CD14-positive monocyte (primary cell): ENCODE data around the gene HEBP2. TPM values are rescaled to one million over a fixed set of nuclear protein-coding genes. Genes with fewer than 3 reads are reported as not detected.

Experiments used
- DNase-seq, 3 donors: peaks; one replicate each; pipeline ENCODE4 v3.0.0-alpha.2; 2011 to 2022
- H2AFZ ChIP-seq: 2 replicates; pipeline ENCODE4 v1.6.0; 2012; ENCODE audit warnings: mild to moderate bottlenecking, low read depth, low read length, inconsistent platforms; ENCODE audit not compliant: insufficient read depth, poor library complexity, severe bottlenecking
- H3K27ac ChIP-seq, 2 donors: 1 replicate in 1 of 2; 2 replicates in 1 of 2; pipeline ENCODE4 v1.5.1; 2012 to 2013; ENCODE audit warnings: low read length in 2 of 2, control low read depth in 1 of 2, inconsistent platforms in 1 of 2, low read depth in 1 of 2, mild to moderate bottlenecking in 1 of 2
- H3K27me3 ChIP-seq, 2 donors: one replicate each; pipeline versions ENCODE4 v1.6.0 to v1.6.1; 2011 to 2013; ENCODE audit warnings: low read length in 2 of 2; ENCODE audit not compliant: control insufficient read depth in 2 of 2, insufficient read depth in 2 of 2
- H3K36me3 ChIP-seq, 2 donors: replicated peaks in 1 of 2; 1 replicate in 1 of 2; 2 replicates in 1 of 2; pipeline versions ENCODE4 v1.5.1 to v1.6.1; 2012 to 2013; ENCODE audit warnings: low read length in 2 of 2, control low read depth in 1 of 2, inconsistent platforms in 1 of 2, mild to moderate bottlenecking in 1 of 2; ENCODE audit not compliant: insufficient read depth in 2 of 2, control insufficient read depth in 1 of 2
- H3K4me1 ChIP-seq, 2 donors: 1 replicate in 1 of 2; 2 replicates in 1 of 2; pipeline versions ENCODE4 v1.5.1 to v1.6.1; 2012 to 2013; ENCODE audit warnings: low read length in 2 of 2, control low read depth in 1 of 2, inconsistent platforms in 1 of 2, mild to moderate bottlenecking in 1 of 2, moderate library complexity in 1 of 2; ENCODE audit not compliant: insufficient read depth in 2 of 2, control insufficient read depth in 1 of 2
- H3K4me2 ChIP-seq: replicated peaks from 2 replicates; pipeline ENCODE3; 2012; ENCODE audit warnings: low read length, moderate library complexity, mild to moderate bottlenecking; ENCODE audit not compliant: poor library complexity, severe bottlenecking; ENCODE audit errors: extremely low read depth
- H3K4me3 ChIP-seq, 3 experiments: fragments of 200-600 bp in 1 of 3; sonication (generic) in 1 of 3; replicated peaks in 1 of 3; 1 replicate in 2 of 3; 2 replicates in 1 of 3; pipeline ENCODE4 v1.5.1; 2011 to 2013; ENCODE audit warnings: low read length in 3 of 3, mild to moderate bottlenecking in 3 of 3, control low read depth in 2 of 3, low read depth in 2 of 3, inconsistent platforms in 1 of 3, moderate library complexity in 1 of 3
- H3K79me2 ChIP-seq: 2 replicates; pipeline ENCODE4 v1.6.0; 2012; ENCODE audit warnings: mild to moderate bottlenecking, control low read depth, inconsistent platforms, low read length, moderate library complexity; ENCODE audit not compliant: insufficient read depth
- H3K9ac ChIP-seq: 2 replicates; pipeline ENCODE4 v1.6.0; 2017; ENCODE audit warnings: low read length, mild to moderate bottlenecking; ENCODE audit not compliant: insufficient read depth, poor library complexity, severe bottlenecking
- H3K9me3 ChIP-seq, 2 donors: replicated peaks in 1 of 2; 1 replicate in 1 of 2; 2 replicates in 1 of 2; pipeline versions ENCODE4 v1.5.1 to v1.6.1; 2012 to 2013; ENCODE audit warnings: low read length in 2 of 2, control low read depth in 1 of 2; ENCODE audit not compliant: control insufficient read depth in 1 of 2, insufficient read depth in 1 of 2
- H4K20me1 ChIP-seq: 2 replicates; pipeline ENCODE4 v1.6.0; 2012; ENCODE audit warnings: mild to moderate bottlenecking, low read length, control low read depth, moderate library complexity; ENCODE audit not compliant: insufficient read depth
- H3K27ac Mint-ChIP-seq, 7 donors: one replicate each; pipeline ENCODE4 v1.8.0; 2020; ENCODE audit warnings: mild to moderate bottlenecking in 7 of 7, mixed read lengths in 7 of 7, moderate library complexity in 6 of 7, inconsistent platforms in 2 of 7
- H3K27me3 Mint-ChIP-seq, 3 donors: one replicate each; pipeline ENCODE4 v1.8.0; 2021 to 2022; ENCODE audit warnings: low read depth in 3 of 3, mild to moderate bottlenecking in 3 of 3, mixed read lengths in 3 of 3, moderate library complexity in 3 of 3, inconsistent platforms in 1 of 3
- H3K36me3 Mint-ChIP-seq, 2 donors: one replicate each; pipeline ENCODE4 v1.8.0; 2020; ENCODE audit warnings: mixed read lengths in 2 of 2, inconsistent platforms in 1 of 2, mild to moderate bottlenecking in 1 of 2
- H3K4me1 Mint-ChIP-seq: one replicate; pipeline ENCODE4 v1.8.0; 2020; ENCODE audit warnings: mild to moderate bottlenecking, mixed read lengths
- H3K4me3 Mint-ChIP-seq, 2 donors: one replicate each; pipeline ENCODE4 v1.8.0; 2020; ENCODE audit warnings: mild to moderate bottlenecking in 2 of 2, mixed read lengths in 2 of 2, moderate library complexity in 1 of 2
- H3K9me3 Mint-ChIP-seq, 7 donors: one replicate each; pipeline ENCODE4 v1.8.0; 2020 to 2022; ENCODE audit warnings: mixed read lengths in 7 of 7, mild to moderate bottlenecking in 6 of 7, moderate library complexity in 6 of 7, inconsistent platforms in 2 of 7
- WGBS: methylation state at CpG from one replicate; pipeline ENCODE4 v1.1.5; 2013; ENCODE audit warnings: missing lambda C conversion rate; ENCODE audit not compliant: insufficient coverage; 5-methylcytosine and 5-hydroxymethylcytosine counted together
- intact Hi-C, 2 donors: fragments of 100-400 bp; cut with micrococcal nuclease; formaldehyde crosslinking; loops; one replicate each; pipeline versions ENCODE4 v1.15.0 to v1.15.1; 2023
- polyA plus RNA-seq, 3 donors: library from polyadenylated mRNA; depleted of rRNA in 1 of 3; unstranded in 2 of 3; stranded (reverse) in 1 of 3; fragments of 300-500 nt in 2 of 3; fragments of >200 nt in 1 of 3; fragmentation: Illumina TruSeq in 2 of 3; gene quantifications; 1 replicate in 2 of 3; 2 replicates in 1 of 3; pipeline ENCODE4 v1.2.3, GENCODE V29; 2012 to 2021
- TF ChIP-seq, protein P1 (sequence below): fragments of 200-600 bp; IDR thresholded peaks from one replicate; pipeline ENCODE4 v1.8.0; 2022; ENCODE audit warnings: antibody characterized with exemption, mild to moderate bottlenecking

The HEBP2 gene
- polyA plus RNA-seq, 3 donors = 17.0 to 97.5 (median 96.8) TPM

- no peak overlapping the region for H3K27ac Mint-ChIP-seq
- Histone ChIP-seq H3K4me3 (no peak overlapping the region), H3K79me2 (no peaks in the 10 kb centered on the region), H3K36me3 (no peaks in the 10 kb centered on the region), H2AFZ (no peak overlapping the region), H3K27ac (no peak overlapping the region), H3K9me3 (no peaks in the 10 kb centered on the region), H3K4me1 (peaks cover 2 to 8% of the 10 kb centered on the region in 2 donors), H4K20me1 (no peaks in the 10 kb centered on the region), H3K4me2 (no peak overlapping the region), H3K27me3 (no peaks in the 10 kb centered on the region), H3K9ac (no peak overlapping the region)
- no peaks in the 10 kb centered on the region for H3K36me3 Mint-ChIP-seq
- no CpG with 5 or more reads among the region's 3 CpGs for WGBS
- TF ChIP-seq, protein P1, sequence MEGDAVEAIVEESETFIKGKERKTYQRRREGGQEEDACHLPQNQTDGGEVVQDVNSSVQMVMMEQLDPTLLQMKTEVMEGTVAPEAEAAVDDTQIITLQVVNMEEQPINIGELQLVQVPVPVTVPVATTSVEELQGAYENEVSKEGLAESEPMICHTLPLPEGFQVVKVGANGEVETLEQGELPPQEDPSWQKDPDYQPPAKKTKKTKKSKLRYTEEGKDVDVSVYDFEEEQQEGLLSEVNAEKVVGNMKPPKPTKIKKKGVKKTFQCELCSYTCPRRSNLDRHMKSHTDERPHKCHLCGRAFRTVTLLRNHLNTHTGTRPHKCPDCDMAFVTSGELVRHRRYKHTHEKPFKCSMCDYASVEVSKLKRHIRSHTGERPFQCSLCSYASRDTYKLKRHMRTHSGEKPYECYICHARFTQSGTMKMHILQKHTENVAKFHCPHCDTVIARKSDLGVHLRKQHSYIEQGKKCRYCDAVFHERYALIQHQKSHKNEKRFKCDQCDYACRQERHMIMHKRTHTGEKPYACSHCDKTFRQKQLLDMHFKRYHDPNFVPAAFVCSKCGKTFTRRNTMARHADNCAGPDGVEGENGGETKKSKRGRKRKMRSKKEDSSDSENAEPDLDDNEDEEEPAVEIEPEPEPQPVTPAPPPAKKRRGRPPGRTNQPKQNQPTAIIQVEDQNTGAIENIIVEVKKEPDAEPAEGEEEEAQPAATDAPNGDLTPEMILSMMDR = no peak
- DNase-seq = no peak
- H3K9me3 Mint-ChIP-seq = peaks cover 0 to 5% (median 0%) of the 10 kb centered on the region in 7 donors
- H3K4me1 Mint-ChIP-seq = peaks cover 11% of the 10 kb centered on the region
- no peak overlapping the region for H3K4me3 Mint-ChIP-seq
- intact Hi-C loops = no loop called here
- H3K27me3 Mint-ChIP-seq = no peaks in the 10 kb centered on the region
Measured at GRCh38 chr6:138383776-138384175, 20.2 kb upstream of the HEBP2 start.

DNA sequence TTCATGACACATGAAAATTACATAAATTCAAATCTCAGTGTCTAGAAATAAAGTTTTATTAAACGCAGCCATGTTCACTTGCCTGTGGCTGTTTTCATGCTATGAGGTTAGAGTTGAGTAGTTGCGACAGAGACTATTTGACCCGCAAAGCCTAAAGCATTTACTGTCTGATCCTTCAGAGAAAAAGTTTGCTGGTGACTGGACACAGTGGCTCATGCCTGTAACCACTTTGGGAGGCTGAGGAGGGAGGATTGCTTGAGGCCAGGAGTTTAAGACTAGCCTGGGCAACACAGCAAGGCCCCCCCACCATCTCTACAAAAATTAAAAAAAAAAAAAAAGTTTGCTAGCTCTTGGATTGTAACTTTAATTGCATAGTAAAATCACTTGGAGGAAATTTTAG is 17.1 kb upstream of the HEBP2 start:
- no peaks in the 10 kb centered on the region for H3K36me3 ChIP-seq

More for the DNA sequence above, 17.1 kb upstream of the HEBP2 start:
- TF ChIP-seq, protein P1 = no peak
- intact Hi-C loops = no loop called here
- H3K27ac Mint-ChIP-seq = no peak overlapping the region
- Histone ChIP-seq H3K4me2 (no peak overlapping the region), H3K27ac (no peak overlapping the region), H3K79me2 (no peaks in the 10 kb centered on the region), H4K20me1 (no peaks in the 10 kb centered on the region), H3K27me3 (no peaks in the 10 kb centered on the region), H3K4me3 (no peak overlapping the region), H2AFZ (no peak overlapping the region), H3K9ac (no peak overlapping the region), H3K4me1 (peaks cover 2 to 6% of the 10 kb centered on the region in 2 donors), H3K9me3 (no peaks in the 10 kb centered on the region)
- WGBS = 88% methylated on average over 3 of the region's 3 CpGs
- H3K4me1 Mint-ChIP-seq = peaks cover 15% of the 10 kb centered on the region
- no peaks in the 10 kb centered on the region for H3K36me3 Mint-ChIP-seq
- H3K9me3 Mint-ChIP-seq = peaks cover 0 to 4% (median 0%) of the 10 kb centered on the region in 7 donors
- peaks cover 0 to 2% (median 0%) of the 10 kb centered on the region in 3 donors for H3K27me3 Mint-ChIP-seq
- no peak for DNase-seq
- no peak overlapping the region for H3K4me3 Mint-ChIP-seq
